NCI-H1092 treated with DMSO at 0.1 percent for 48 hours (cell line): ENCODE results near the gene MGAT1.
A peak's percentile ranks its signal among the peaks of the same experiment; 100 is the strongest.
"Not testable (repeated sequence)": the region's sequence is repeated elsewhere in the genome, so short reads cannot be mapped to it uniquely, and the experiment has no call there.

ENCODE experiments used
- DNase-seq: peaks from one replicate; lab custom pipeline; 2025; lab: John Stamatoyannopoulos, UW

The MGAT1 gene

DNA sequence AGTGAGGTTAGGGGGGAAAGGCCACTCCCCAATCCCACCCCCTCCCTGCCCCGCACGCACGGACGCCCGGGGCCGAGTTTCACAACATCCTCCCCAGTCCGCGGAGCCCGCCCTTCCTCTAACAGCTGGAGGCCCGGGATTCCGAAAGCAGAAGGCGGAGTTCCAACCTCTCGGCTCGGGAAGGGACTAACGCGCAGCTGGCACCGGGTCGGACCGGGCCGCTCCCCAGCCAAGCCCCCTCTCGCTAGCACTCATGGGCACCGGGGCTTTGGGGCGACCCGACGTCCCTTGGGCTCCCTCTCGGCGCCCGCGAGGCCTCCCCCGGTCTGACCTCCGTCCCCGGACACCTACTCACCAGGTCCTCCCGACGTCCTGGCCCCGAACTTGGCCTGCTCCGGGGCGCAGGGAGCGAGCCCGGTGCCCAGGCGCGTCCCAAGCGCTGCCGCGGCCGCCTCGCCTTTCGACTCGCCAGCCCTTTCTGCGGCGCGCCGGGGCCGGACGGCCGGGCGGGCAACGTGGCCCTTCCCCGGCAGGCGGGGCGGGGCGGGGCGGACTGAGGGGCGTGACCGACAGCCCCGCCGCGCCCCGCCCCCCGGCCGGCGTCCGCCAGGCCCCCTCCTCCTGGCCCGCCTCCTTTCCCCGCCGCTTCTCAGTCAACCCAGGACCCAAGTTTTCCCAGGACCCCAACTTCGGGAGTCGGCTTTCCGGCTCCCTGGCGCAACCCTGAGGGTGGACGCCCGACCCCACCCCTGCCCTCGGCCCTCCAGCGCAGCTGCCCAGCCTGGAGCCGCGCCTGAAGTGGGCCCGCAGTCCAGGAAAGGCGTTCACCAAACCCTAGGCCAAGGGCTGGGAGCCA, at the start of gene MGAT1:
Gene MGAT1, minus strand, starts transcription at position 482 of the 856 bp plus-strand sequence. CDS start 9,835 bp downstream, outside the sequence.
- DNase-seq: peak; percentile 9

DNA sequence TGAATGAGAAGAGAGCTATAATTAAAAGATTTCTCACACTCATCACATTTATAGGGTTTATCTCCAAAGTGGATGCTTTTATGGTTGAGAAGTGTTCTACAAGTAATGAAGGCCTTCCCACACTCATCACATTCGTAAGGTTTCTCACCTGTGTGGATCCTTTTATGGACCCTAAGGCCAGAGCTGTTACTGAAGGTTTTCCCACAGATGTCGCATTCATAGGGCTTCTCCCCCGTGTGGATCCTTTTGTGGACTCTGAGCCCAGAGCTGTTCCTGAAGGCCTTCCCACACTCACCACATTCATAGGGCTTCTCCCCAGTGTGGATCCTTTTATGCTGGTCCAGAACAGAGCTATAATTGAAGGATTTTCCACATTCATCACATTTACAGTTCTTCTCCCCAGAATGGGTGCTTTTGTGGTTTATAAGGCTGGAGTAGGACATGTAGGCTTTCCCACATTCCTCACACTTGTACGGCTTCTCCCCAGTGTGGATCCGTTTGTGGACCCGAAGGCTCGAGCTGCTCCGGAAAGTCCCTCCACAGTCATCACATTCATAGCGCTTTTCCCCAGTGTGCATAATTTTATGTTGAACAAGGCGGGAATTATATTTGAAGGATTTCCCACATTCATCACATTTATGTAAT, 48.0 kb upstream of the MGAT1 start:
- no peak for DNase-seq

DNA sequence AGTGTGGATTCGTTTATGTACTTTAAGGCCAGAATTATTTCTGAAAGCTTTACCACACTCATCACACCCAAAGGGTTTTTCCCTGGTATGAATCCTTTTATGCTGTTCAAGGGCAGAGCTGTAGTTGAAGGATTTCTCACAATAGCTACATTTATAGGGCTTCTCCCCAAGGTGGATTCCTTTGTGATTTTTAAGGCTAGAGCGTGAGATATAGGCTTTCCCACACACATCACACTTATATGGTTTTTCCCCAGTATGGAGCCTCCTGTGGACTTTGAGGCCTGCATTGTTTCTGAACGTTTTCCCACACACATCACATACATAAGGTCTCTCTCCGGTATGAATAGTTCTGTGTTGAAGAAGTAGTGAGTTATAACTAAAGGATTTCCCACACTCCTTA, 47.2 kb upstream of the MGAT1 start:
- DNase-seq: no peak

DNA sequence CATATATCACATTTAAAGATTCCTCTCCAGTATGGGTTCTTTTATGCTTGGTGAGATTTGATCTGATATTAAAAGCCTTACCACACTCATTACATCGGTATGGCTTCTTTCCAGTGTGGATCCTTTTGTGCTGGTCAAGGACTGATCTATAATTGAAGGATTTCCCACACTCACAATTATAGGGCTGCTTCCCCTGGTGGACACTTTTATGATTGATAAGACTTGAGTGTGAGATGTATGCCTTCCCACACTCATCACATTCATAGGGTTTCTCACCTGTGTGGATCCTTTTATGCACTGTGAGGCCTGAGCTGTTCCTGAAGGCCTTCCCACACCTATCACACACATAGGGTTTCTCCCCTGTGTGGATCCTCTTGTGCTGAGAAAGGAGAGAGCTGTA, 46.3 kb upstream of the MGAT1 start:
- no peak for DNase-seq

DNA sequence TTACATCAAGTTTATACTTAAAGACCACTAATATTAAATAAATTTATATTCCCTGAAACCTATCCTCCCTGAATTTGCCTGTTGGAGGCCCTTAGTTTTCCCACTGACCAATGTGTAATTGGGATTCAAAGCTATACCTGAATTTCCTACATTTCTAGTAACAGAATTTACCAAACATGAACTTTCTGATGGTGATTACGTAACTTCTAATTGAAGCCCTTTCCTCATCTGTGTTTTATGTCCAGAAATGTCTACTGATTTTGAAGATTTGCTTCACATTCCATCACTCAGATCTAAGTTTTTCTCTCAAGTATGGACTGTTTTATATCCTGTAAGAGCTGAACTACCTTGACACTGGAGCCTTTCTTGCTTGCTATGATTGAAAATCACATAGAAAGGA, 45.7 kb upstream of the MGAT1 start:
- no peak for DNase-seq

DNA sequence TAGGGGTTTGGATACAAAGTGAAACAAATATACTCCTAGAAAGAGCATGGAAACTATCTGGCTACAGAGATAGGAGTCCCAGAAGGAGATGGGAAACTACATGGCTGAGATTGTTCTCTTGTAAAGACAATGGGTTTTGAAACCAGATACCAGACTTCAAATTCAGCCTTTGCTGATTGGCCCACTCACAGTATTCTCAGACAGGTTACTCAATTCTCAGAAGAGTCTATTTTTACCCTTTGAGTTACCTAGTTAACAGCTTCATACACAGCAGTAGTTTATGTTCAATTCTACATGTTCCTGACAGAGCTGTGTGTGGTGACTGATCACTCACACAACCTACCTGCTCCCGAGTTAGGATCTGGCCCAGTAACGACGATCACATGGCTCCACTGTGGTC, 44.4 kb upstream of the MGAT1 start:
- DNase-seq: no peak

DNA sequence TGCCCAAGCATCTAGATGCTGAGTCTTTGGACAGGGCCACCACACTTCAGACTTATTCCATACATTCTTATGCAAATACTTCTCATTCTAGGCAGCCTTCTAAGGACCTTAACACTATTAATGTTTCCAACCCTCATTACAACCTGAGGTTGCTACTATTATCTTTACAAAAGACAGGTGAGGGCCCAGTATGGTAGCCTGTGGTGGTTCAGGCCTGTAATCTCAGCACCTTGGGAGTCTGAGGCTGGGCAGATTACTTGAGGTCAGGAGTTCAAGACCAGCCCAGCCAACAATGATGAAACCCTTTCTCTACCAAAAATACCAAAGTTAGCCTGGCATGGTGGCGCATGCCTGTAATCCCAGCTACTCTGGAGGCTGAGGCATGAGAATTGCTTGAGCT, 42.3 kb upstream of the MGAT1 start:
- DNase-seq: no peak

DNA sequence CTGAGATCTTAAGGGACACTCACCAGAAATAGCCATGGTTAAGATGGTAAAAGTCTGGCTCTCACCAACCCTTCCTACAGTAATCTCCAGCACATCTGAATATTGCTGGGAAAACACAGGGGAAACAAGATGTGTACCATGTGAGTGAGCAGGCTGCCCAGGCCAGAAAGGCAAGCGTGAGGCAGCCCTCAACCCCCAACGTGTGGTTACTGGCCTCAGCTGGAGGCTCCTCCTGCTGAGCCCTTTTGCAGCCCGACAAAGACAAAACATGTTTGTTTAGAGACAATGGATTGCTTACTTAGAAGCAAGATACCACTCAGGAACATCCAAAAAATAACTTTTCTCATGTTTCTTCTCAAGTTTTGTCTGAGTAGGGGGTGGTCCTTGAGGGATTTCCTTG, 41.8 kb upstream of the MGAT1 start:
- DNase-seq: no peak

DNA sequence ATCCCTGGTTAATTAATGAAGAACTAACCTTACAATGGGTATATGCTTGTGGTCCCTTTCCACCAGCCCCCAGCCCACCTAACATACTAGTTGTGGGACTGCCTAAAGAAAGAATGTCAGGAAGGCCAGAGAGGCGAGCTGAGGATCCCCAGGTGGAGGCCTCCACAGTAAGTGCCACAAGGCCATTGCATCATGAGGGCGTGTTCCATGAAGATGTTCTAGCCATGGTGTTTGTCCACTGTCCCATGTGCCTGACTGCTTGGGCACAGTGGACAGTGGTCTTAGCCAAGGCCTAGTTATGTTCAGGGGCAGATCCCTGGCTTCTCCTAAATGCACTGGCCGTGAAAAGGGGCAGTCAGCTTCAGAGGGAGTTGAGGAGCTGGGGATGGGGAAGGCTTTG, 37.3 kb upstream of the MGAT1 start:
- no peak for DNase-seq

DNA sequence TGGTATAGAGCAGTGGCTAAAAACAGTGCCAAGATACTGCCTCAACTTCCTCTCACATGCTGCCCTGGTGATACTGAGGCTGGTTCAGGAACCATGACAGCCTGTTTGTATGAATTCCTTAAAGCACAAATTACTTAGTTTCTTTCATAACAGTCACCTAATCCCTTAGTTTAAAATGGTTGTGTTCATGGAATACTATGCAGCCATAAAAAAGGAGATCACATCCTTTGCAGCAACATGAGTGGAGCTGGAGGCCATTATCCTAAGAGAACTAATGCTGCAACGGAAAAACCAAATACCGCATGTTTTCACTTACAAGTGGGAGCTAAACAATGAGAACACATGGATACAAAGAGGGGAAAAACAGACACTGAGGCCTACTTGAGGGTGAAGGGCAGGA, 36.6 kb upstream of the MGAT1 start:
- no peak for DNase-seq

DNA sequence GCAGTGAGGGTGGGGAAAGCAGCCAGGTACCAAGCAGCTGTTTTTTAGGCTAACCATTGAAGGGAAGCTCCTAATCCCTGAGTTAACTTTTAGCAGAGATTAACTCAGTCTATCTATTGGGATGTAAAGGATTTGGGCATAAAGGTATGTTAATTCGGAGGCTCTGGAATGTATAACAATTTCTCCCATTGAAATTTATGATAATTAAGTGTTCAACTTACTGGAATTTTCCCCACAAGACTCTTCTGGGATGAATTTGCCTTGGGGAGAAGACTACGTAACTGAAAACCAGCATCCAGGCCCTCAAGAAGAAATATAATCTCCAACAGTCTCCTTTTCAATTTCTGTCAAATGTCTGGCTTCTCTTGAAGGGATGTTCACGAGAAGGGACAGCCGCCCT, 34.9 kb upstream of the MGAT1 start:
- DNase-seq: no peak

DNA sequence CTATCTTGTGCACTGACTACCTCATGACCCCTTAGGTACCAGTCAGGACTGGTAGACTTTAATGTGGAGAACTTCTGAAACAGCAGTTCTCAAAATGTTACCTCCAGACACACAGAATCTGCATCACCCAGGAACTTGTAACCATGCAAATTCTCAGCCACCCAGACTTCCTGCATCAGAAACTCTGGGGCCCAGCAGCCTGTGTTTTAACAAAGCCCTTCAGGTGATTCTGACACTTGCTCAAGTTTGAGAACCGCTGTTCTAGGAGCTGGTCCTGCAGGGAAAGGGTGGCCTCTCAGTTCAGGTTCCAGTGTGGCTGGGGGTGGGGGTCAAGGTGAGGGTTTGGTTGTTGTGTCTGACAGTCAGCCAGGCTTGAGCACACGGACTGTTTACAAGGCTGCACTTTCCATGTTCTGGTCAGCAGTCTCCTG, 30.0 kb upstream of the MGAT1 start:
- DNase-seq: no peak

DNA sequence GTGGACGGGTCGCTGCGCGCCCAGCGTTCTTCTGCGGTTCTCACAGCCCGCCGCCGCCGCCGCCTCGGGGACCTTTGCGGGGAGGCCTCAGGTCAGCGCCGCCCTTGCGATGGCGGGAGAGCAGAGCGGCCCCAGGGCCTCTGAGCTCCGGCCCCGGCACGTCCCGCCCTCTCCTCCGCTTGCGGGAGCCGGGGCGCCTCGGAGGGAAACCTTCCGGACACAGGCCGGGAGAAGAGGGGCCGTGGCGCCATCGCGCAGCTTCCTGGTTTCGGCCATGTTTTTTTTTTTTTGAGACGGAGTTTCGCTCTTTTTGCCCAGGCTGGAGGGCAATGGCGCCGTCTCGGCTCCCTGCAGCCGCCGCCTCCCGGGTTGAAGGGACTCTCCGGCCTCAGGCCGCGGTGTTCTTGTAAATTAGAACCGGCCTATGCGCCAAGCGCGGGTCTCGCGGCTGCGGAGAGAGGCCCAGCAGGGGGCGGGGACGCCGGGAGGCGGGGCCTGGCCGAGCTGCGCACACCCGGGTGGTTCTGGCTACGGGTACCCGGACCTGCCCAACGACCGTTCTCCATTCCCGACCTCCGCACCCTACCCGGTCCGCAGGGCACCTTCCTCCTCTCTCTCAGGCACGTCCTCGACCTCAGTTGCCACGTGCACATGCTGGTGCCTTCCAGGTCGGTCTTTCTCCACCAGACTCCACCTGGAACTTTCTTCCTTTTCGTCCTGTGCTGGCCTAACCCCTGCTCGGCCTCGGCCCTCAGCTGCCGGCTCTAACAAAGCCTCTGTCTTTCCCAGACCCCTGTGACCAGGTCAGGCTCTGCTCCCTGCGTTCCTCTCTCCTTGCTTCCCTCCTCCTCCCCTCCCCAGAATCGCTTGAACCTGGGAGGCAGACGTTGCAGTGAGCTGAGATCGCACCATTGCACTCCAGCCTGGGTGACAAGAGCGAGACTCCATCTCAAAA, 28.8 kb upstream of the MGAT1 start:
- peak; percentile 65 for DNase-seq

DNA sequence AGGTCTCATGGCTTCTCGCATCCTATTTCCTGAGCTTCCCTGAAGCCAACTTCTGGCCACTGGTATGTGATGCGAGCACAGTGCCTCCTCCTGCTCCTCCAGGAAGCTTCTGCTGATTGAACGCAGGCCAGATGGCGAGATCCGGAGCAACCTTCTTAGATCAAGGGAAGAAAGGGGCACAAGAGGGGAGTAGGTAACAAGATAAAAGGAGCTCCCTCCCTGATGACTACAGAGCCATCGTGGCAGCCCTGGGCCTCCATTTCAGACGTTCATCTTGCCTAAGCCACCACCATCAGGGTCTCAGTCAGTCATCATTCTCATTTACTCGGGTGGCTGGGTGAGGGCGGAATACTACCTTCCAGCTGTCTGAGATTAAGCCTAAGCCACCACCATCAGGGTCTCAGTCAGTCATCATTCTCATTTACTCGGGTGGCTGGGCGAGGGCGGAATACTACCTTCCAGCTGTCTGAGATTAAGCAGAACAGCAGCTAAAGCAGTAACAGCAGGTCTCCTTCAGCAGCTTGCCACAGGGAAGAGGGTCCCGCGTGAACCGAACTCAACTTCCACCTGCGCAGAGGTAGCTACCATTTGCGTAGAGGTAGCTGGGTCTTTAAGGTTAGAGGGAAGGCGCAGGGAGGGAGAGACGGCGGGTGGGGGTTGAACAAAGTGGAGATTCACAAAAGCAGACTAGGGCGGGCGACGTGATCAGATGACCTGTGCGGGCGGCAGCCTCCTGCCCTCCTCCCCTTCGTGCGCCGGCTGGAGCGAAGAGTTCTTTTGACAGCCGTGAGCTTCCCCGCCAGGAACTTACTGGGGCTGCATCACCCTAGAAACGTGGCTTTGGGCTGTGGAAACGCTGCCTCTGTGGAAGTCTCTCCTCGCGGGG, 27.9 kb upstream of the MGAT1 start:
- peak; percentile 33 for DNase-seq

DNA sequence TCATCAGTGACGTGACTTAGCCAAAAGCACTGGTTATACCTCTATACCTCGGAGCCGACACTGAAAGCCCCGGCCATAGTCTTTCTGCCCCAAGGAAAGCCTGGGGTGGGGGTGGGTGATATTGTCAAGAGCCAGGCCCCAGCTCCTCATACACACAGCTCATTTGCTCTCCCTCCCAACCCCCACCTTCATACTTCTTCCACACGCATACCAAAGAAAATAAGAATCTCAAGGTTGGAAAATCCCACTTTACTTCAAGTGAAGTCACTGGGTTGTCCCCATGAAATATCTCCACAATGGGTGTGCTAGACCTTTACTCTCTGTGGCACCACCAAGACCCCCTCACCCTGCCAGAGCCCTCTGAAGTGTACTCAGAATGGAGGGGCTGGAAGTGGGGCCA, 27.1 kb upstream of the MGAT1 start:
- DNase-seq: no peak

DNA sequence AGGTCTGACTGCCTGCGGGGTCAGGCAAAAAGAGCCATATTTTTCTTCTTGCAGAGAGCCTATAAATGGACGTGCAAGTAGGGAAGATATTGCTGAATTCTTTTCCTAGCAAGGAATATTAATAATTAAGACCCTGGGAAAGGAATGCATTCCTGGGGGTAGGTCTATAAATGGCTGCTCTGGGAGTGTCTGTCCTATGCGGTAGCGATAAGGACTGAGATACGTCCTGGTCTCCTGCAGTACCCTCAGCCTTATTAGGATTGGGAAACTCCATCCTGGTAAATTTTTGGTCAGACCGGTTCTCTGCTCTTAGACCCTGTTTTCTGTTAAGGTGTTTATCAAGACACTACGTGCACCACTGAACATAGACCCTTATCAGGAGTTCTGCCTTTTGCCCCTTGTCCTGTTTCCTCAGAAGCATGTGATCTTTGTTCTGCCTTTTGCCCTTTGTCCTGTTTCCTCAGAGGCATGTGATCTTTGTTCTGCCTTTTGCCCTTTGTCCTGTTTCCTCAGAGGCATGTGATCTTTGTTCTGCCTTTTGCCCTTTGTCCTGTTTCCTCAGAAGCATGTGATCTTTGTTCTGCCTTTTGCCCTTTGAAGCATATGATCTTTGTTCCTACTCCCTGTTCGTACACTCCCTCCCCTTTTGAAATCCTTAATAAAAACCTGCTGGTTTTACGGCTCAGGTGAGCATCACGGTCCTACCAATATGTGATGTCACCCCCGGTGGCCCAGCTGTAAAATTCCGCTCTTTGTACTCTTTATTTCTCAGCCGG, 26.3 kb upstream of the MGAT1 start:
- not testable (repeated sequence) for DNase-seq

DNA sequence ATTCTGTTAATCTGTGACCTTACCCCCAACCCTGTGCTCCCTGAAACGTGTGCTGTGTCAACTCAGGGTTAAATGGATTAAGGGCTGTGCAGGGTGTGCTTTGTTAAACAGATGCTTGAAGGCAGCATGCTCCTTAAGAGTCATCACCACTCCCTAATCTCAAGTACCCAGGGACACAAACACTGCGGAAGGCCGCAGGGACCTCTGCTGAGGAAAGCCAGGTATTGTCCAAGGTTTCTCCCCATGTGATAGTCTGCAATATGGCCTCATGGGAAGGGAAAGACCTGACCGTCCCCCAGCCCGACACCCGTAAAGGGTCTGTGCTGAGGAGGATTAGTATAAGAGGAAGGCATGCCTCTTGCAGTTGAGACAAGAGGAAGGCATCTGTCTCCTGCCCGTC, 24.8 kb upstream of the MGAT1 start:
- DNase-seq: not testable (repeated sequence)

DNA sequence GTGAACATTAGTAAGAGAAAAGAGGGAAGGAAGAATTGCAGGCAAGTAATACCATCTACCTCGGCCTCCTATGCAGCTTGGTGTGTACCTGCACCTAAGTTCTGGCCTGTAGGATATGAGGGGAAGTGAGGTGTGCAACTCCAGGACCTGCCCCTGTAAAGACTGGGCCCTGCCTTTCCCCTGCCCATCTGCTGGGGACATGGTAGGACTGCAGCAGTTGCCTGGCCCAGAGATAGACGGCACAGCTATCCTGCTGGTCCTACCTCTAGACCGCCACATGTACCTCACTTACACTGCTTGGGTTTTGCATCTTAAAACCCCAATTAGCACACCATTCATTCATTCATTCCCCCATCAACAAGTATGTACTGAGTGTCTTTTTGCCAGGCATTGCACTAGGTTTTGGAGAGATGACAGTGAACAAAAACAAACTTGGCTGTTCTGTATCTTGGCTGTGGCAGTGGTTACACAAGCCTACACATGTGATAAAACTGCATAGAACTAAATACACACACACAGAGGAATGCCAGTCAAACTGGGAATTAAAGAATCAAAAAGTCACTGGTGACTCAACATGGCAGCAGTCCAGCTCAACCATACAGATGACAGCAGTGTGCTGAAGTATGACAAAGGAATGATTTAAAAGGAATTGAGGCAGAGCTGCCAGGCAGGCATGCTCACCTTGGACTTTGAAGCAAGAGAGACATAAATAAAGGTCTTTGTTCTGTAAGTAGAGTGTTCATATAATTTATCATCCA, 23.3 kb upstream of the MGAT1 start:
- no peak for DNase-seq

DNA sequence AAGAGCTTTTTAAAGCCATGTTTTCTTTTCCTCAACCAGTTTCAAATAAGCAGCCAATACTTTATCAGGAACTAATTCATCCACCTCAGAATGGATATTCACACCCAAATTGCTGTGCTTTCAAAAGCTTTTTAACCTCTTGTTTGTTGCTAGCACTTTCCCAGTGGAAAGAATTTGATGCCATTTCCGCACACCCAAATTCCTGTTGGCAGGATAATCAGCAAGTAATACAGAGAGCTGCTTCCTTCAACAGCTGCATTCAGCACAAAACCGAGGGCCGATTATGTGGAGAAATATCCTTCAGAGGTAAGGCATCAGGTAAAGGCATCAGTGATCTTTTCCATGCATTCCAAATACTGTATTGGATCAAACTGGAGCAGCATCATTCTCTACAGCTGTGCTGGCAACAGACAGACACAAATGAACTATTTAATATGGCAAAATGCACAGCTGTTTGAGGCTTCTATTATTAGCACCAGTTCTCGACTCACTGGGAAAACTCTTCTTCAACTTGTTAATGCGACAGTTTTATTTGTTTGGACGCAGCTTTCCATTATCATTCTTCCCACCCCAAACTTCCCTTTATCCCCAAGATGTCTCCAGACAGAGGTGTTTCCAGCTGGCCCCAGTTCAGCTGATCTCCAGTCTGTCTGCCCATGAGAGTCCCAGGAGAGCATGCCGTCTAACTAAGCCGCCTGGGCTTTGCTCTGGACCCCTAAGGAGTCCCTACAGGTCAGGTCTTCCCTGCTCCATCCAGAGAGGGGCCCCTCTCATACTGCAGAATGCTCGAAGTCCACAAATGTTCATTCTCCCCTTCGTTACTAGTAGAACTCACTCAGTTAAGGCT, 22.2 kb upstream of the MGAT1 start:
- no peak for DNase-seq
